Astrocyte (in vitro differentiated cells and primary cell): ENCODE data around the gene AKAP12. TPM values are rescaled to one million over a fixed set of nuclear protein-coding genes. Genes with fewer than 3 reads are reported as not detected.

ENCODE experiments used
- DNase-seq: peaks from one replicate; pipeline ENCODE4 v3.0.0-alpha.2; 2010; ENCODE audit warnings: low read depth
- FAIRE-seq: peaks from 2 replicates; lab custom pipeline; 2011; peaks lifted over from hg19 to GRCh38; lab: Jason Lieb, UNC
- H2AFZ ChIP-seq: 2 replicates; pipeline ENCODE4 v1.6.0; 2012; ENCODE audit warnings: low read depth, low read length, inconsistent platforms
- H3K27ac ChIP-seq: 2 replicates; pipeline ENCODE4 v1.5.1; 2011; ENCODE audit warnings: low read depth, low read length, inconsistent platforms
- H3K27me3 ChIP-seq: 2 replicates; pipeline ENCODE4 v1.6.0; 2011; ENCODE audit warnings: low read length, inconsistent platforms; ENCODE audit not compliant: insufficient read depth
- H3K36me3 ChIP-seq: 2 replicates; pipeline ENCODE4 v1.5.1; 2011; ENCODE audit warnings: low read length, inconsistent platforms; ENCODE audit not compliant: insufficient read depth
- H3K4me1 ChIP-seq: 2 replicates; pipeline ENCODE4 v1.5.1; 2011; ENCODE audit warnings: low read length, inconsistent platforms; ENCODE audit not compliant: insufficient read depth
- H3K4me2 ChIP-seq: 2 replicates; pipeline ENCODE4 v1.6.0; 2012; ENCODE audit warnings: low read length, inconsistent platforms
- H3K4me3 ChIP-seq: 2 replicates; pipeline ENCODE4 v1.5.1; 2011; ENCODE audit warnings: low read depth, mild to moderate bottlenecking, low read length, inconsistent platforms; ENCODE audit not compliant: insufficient read depth
- H3K79me2 ChIP-seq: 2 replicates; pipeline ENCODE4 v1.6.0; 2012; ENCODE audit warnings: mild to moderate bottlenecking, low read length, inconsistent platforms; ENCODE audit not compliant: insufficient read depth
- H3K9ac ChIP-seq: 2 replicates; pipeline ENCODE4 v1.6.0; 2012; ENCODE audit warnings: mild to moderate bottlenecking, low read length, inconsistent platforms
- H3K9me3 ChIP-seq: 2 replicates; pipeline ENCODE4 v1.5.1; 2012; ENCODE audit warnings: low read depth, mild to moderate bottlenecking, low read length, inconsistent platforms; ENCODE audit not compliant: insufficient read depth
- H4K20me1 ChIP-seq: 2 replicates; pipeline ENCODE4 v1.6.0; 2012; ENCODE audit warnings: low read length, inconsistent platforms; ENCODE audit not compliant: insufficient read depth
- H3K27ac Mint-ChIP-seq: one replicate; pipeline ENCODE4 v1.8.0; 2021; ENCODE audit warnings: mild to moderate bottlenecking, mixed read lengths; ENCODE audit not compliant: unreplicated experiment
- H3K27me3 Mint-ChIP-seq: one replicate; pipeline ENCODE4 v1.8.0; 2021; ENCODE audit warnings: low read depth, mixed read lengths; ENCODE audit not compliant: unreplicated experiment
- H3K36me3 Mint-ChIP-seq: one replicate; pipeline ENCODE4 v1.8.0; 2021; ENCODE audit warnings: low read depth, mixed read lengths; ENCODE audit not compliant: unreplicated experiment
- H3K4me1 Mint-ChIP-seq: one replicate; pipeline ENCODE4 v1.8.0; 2021; ENCODE audit warnings: low read depth, mixed read lengths; ENCODE audit not compliant: unreplicated experiment
- H3K4me3 Mint-ChIP-seq: one replicate; pipeline ENCODE4 v1.8.0; 2021; ENCODE audit warnings: mild to moderate bottlenecking, moderate library complexity, mixed read lengths; ENCODE audit not compliant: unreplicated experiment
- H3K9me3 Mint-ChIP-seq: one replicate; pipeline ENCODE4 v1.8.0; 2021; ENCODE audit warnings: mild to moderate bottlenecking, mixed read lengths; ENCODE audit not compliant: unreplicated experiment
- EZH2 ChIP-seq: IDR thresholded peaks from 2 replicates; pipeline ENCODE4 v1.6.1; 2012; ENCODE audit warnings: mild to moderate bottlenecking, low read length, inconsistent platforms; ENCODE audit not compliant: insufficient read depth
- total RNA-seq: library from RNA; stranded (reverse); gene quantifications from 2 replicates; pipeline ENCODE4 v1.2.1, GENCODE V29; 2021
- TF ChIP-seq, protein P1 (sequence below): IDR thresholded peaks from 2 replicates; pipeline ENCODE4 v1.5.1; 2011; ENCODE audit warnings: low read depth, mild to moderate bottlenecking, inconsistent platforms, low read length, moderate library complexity; ENCODE audit not compliant: insufficient read depth

The AKAP12 gene
- total RNA-seq, 1 donor from 2014 or later: 115 TPM

DNA sequence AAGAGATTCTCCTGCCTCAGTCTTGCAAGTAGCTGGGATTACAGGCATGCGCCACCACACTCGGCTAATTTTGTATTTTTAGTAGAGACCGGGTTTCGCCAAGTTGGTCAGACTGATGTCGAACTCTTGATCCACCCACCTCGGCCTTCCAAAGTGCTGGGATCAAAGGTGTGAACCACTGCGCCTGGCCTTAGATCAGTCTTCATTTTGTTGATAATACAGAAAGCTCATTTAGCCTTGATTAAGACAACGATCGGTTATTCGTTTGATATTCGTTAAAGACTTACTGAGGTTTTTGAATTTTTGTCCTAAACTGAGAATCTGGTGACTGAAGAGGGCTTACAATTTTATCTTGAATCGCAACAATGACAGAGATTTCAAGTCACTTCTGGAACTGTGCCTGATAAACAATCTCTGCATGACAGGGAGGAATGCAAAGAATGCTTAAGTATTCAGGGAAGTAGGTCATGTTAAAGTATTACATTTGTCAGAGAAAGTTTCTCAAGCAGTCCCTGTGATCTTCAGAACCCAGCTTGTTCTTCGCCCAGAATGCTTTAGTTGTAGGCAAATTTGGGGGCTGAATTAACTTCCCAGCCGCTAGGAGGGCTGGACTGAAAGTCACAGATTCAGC lies 14.8 kb downstream of the AKAP12 start:
- no peak for TF ChIP-seq EZH2
- TF ChIP-seq, protein P1, sequence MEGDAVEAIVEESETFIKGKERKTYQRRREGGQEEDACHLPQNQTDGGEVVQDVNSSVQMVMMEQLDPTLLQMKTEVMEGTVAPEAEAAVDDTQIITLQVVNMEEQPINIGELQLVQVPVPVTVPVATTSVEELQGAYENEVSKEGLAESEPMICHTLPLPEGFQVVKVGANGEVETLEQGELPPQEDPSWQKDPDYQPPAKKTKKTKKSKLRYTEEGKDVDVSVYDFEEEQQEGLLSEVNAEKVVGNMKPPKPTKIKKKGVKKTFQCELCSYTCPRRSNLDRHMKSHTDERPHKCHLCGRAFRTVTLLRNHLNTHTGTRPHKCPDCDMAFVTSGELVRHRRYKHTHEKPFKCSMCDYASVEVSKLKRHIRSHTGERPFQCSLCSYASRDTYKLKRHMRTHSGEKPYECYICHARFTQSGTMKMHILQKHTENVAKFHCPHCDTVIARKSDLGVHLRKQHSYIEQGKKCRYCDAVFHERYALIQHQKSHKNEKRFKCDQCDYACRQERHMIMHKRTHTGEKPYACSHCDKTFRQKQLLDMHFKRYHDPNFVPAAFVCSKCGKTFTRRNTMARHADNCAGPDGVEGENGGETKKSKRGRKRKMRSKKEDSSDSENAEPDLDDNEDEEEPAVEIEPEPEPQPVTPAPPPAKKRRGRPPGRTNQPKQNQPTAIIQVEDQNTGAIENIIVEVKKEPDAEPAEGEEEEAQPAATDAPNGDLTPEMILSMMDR: no peak
- Histone ChIP-seq H2AFZ (no peak overlapping the region), H3K27me3 (no peaks in the 10 kb centered on the region), H3K9ac (peak overlapping the region; percentile 35), H3K4me1 (peaks cover 17% of the 10 kb centered on the region), H3K79me2 (peaks cover 85% of the 10 kb centered on the region), H3K36me3 (peaks cover 10% of the 10 kb centered on the region), H3K27ac (peak overlapping the region; percentile 35), H3K9me3 (no peaks in the 10 kb centered on the region), H4K20me1 (peaks cover 44% of the 10 kb centered on the region), H3K4me3 (peak overlapping the region; percentile 16), H3K4me2 (peak overlapping the region; percentile 69)
- H3K27me3 Mint-ChIP-seq: no peaks in the 10 kb centered on the region
- peak overlapping the region; percentile 24 for H3K4me3 Mint-ChIP-seq
- peaks cover 3% of the 10 kb centered on the region for H3K36me3 Mint-ChIP-seq
- no peak for FAIRE-seq
- H3K9me3 Mint-ChIP-seq: no peaks in the 10 kb centered on the region
- H3K4me1 Mint-ChIP-seq: peaks cover 30% of the 10 kb centered on the region
- peak overlapping the region; percentile 94 for H3K27ac Mint-ChIP-seq
- DNase-seq: peak; percentile 74

DNA sequence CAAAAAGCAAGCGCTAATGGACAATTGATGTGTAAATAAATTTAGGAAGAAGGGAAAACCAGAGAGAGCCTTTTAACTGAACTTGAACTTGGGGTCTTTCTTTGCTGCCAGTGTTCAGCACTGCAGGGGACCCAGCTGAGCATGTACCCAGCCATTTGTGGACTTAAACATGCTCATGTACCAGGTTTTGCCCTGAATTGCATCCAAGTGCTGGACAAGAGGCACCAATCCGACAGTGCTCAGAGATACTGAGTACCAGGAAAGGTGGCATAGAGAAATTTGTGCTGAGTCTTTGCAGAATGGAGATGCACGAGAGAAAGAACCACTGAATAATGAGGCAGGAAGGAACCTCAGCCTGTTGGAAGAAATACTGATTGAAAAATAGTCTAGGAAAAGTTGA lies 16.0 kb downstream of the AKAP12 start:
- no peak overlapping the region for H3K9ac ChIP-seq
- H3K27ac ChIP-seq: no peak overlapping the region
- Mint-ChIP-seq H3K36me3 (peaks cover 3% of the 10 kb centered on the region), H3K27me3 (no peaks in the 10 kb centered on the region), H3K4me1 (peaks cover 32% of the 10 kb centered on the region), H3K27ac (peak overlapping the region; percentile 75), H3K4me3 (no peak overlapping the region), H3K9me3 (no peaks in the 10 kb centered on the region)
- FAIRE-seq: no peak
- H4K20me1 ChIP-seq: peaks cover 46% of the 10 kb centered on the region
- peaks cover 89% of the 10 kb centered on the region for H3K79me2 ChIP-seq
- no peaks in the 10 kb centered on the region for H3K9me3 ChIP-seq
- no peak overlapping the region for H2AFZ ChIP-seq
- no peak for TF ChIP-seq EZH2
- TF ChIP-seq, protein P1: no peak
- H3K4me3 ChIP-seq: no peak overlapping the region
- H3K4me1 ChIP-seq: peaks cover 17% of the 10 kb centered on the region
- DNase-seq: no peak
- H3K4me2 ChIP-seq: no peak overlapping the region
- no peaks in the 10 kb centered on the region for H3K27me3 ChIP-seq
- H3K36me3 ChIP-seq: peaks cover 10% of the 10 kb centered on the region

DNA sequence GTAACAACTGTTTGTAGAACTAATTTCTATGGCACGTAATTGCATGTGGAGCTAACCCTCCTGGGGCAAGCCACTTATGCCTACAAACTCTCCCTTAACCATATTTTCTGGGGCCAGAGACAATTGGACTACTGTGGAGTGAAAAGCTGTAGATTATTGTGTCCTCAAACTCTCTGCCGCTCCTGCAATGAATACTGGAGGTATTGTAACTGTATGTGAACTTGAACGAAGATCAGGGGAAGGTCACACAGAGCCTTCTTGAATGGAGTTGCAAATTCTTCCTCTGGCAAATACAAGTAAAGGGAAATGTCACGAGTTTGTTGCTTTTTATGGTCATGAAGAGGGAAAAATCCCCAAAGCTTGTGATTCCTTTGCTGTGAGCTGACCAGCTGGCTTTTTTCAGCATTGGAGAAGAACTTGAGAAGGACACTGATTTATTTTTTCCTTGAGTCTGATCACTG lies 18.2 kb downstream of the AKAP12 start:
- Histone ChIP-seq H3K27me3 (no peaks in the 10 kb centered on the region), H2AFZ (no peak overlapping the region), H3K4me1 (peaks cover 17% of the 10 kb centered on the region), H3K4me2 (peak overlapping the region; percentile 33), H3K36me3 (peaks cover 10% of the 10 kb centered on the region), H3K4me3 (no peak overlapping the region), H3K9me3 (no peaks in the 10 kb centered on the region), H3K9ac (peak overlapping the region; percentile 2), H3K79me2 (peaks cover 88% of the 10 kb centered on the region), H3K27ac (no peak overlapping the region), H4K20me1 (peaks cover 36% of the 10 kb centered on the region)
- DNase-seq (no peak), FAIRE-seq (no peak)
- TF ChIP-seq, protein P1: no peak
- TF ChIP-seq EZH2: no peak
- Mint-ChIP-seq H3K27ac (peak overlapping the region; percentile 56), H3K4me1 (peaks cover 32% of the 10 kb centered on the region), H3K4me3 (peak overlapping the region; percentile 20), H3K36me3 (peaks cover 6% of the 10 kb centered on the region), H3K9me3 (no peaks in the 10 kb centered on the region), H3K27me3 (no peaks in the 10 kb centered on the region)
